GM21360 (cell line): ENCODE results near the gene ABT1.

Source experiments
- ATAC-seq: cut with Tn5 transposase; IDR thresholded peaks from one replicate; pipeline ENCODE4 v1.9.1; 2021; ENCODE audit warnings: mild to moderate bottlenecking, moderate library complexity; ENCODE audit not compliant: unreplicated experiment

The ABT1 gene

DNA sequence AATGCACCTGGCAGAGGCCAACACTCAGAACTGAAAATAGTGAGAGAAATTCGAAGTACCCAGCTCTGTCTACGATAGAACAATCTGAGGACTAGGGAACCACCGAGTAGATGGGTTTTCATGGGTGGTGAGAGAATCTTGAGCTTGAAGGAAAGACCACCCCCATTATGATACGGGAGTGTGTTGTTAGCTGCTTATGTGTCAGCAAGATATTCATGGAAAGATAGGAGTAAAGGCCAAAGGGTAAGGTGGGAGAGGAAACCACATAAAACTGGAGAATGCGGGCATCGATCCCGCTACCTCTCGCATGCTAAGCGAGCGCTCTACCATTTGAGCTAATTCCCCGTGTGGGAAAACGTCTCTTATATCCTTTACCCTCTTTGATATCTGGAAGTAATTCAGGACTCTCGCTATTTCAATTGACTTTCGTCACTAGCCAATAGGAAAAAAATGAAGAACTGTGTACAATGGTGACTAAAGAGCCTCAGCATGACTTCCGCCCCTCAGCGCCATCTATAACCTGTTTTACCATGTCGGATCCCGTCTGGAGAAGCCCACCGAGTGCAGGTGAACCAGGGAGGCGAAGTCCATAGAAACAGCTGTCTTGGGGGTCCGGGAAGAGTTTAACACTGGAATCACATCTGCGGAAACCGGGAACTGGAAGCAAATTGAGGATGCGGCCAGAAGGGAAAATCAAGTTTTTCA lies 25.0 kb upstream of the ABT1 start:
- no peak for ATAC-seq

DNA sequence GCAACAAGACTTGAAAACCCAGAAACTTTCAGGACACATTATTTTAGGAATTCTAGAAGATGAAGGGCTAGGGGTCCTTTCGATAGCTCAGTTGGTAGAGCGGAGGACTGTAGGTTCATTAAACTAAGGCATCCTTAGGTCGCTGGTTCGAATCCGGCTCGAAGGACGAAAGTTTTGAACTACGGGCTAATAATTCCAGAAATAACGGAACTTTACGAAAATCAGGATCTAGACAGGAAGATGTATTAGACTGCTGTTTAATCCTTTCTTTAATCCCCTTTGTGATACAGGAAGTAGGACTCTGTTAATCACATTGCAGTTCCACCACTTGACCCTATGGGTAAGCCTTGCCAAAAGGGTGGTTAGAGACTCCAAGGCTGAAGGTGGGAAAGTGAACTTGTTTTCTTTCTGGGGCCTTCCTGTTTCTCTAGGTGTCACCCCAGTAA lies 21.2 kb upstream of the ABT1 start:
- no peak for ATAC-seq

GRCh38 chr6:26576407-26576843 lies 20.3 kb upstream of the ABT1 start:
- ATAC-seq, result no peak

DNA sequence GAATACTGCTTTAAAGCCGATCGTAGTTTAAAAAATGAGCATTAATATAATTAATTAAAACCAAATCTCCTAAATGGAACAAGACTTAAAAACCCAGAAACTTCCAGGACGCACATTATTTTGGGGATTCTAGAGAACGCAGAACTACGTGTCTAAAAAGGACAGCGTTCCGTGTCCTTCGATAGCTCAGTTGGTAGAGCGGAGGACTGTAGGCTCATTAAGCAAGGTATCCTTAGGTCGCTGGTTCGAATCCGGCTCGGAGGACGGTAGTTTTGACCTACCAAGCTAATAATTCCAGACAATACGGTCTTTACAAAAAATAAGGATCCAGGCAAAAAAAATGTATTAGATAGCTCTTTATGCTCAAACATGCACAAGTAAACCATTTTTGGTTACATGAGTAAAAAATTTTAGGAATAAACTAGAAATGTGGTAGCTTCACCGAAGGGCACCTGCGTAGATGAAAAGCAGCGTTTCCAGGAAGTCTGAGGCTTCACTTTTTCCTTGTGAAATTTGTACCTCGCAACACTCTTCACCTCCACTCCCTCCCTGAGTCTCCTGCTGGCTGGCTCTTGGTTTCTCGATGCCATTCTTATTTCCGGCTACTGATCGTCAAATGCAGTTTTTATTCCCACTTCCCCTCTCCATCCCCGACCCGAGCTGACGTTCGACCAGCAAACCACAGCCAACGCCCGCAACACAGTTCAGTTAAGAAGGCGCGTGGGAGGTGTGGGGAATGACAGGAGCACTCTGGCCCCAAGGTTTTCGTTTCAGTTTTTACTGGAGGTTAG lies 19.6 kb upstream of the ABT1 start:
- ATAC-seq, result no peak

DNA sequence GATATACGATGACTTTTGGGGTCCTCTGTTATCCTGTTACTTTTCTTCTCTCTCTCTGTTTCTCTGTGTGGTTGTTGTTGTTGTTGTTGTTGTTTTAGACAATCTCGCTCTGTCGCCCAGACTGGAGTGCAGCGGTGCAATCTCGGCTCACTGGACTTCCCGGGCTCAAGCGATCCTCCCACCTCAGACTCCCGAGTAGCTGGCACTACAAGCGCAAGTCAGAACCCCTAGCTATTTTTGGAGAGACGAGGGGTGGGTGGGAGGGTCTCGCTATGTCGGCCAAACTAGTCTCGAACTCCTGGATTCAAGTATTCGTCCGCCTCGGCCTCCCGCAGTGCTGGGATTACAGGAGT lies 19.1 kb upstream of the ABT1 start:
- ATAC-seq, result no peak

GRCh38 chr6:26578279-26578678 lies 18.5 kb upstream of the ABT1 start:
- no peak for ATAC-seq

DNA sequence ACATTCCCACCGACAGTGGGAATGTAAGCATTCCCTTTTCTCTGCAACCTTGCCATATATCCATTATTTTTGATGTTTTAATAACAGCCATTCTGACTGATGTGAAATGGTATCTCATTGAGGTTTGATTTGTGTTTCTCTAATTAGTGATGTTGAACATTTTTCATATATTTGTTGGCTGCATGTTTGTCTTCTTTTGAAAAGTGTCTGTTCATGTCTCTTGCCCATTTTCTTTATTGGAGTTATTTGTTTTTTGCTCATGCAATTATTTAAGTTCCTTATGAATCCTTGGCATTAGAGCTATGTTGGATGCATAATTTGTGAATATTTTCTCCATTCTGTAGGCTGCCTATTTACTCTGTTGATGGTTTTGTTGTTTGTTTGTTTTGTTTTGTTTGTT lies 18.0 kb upstream of the ABT1 start:
- no peak for ATAC-seq

- no peak for ATAC-seq
Measured at GRCh38 chr6:26581164-26581915, 15.4 kb upstream of the ABT1 start.

GRCh38 chr6:26588965-26589364 lies 7.8 kb upstream of the ABT1 start:
- ATAC-seq, result no peak

DNA sequence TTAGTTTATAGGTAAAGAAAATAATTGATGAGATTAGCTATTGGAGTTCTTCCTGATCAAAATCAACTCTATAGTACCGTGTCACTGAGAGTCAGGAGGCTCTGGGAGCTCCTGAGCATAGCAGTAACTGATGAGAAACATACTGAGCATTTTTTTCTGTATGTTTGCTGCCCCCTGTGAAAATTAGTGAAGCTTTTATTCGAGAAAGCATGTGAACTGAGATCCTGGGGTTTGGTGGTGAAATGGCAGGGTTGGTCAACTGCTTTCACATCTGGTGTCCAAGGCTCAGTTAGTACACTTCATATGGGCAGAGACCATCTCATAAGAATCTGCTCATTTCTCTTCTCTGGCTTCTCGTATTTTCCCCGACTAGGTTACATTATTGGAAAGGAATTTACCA lies 4.1 kb upstream of the ABT1 start:
- no peak for ATAC-seq

DNA sequence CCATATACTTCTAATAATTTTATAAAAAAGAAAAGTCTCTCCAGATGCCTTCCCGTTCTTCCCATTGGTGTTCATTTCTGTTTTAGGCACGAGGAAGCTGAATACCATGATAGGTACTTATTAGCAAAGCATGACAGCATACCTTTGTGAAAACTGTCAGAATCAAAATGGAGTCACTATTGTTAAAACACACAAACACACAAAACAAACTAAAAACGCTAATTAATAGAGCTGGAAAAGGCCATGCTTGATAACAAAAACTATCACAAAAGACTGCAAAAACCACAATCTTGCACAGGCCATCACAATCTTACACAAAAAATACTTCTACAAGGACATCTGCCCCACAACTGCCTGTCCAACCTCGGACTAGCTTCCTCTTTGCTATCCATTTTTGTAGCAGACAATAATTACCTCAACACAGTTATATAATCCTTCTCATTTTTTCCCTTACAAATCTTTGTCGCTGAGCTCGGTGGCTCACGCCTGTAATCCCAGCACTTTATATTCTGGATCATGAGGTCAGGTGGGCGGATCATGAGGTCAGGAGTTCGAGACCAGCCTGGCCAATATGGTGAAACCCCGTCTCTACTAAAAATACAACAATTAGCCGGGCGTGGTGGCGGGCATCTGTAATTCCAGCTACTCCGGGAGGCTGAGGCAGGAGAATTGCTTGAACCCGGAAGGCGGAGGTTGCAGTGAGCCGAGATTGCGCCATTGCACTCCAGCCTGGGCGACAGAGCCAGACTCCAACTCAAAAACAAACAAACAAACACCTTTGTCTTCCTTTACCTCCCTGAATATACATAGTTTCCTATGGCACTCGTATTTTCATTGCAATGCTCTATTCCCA lies 3.2 kb upstream of the ABT1 start:
- no peak for ATAC-seq

DNA sequence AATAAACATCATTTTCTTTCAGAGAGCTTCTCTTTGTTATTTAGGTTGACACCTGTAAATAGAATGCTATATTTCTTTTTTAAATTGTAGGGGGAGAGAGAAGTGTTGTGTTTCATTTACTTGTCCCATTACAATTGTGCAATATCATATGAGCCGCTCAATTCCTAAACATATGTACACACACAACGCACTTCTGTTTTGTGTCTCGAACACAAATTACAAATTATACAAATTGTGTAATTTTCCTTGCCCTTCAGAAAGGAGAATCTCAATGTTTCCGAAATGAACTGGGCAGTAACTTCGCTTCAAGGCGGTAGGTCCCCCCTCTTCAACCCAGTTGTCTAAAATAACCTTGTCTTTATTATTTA lies 2.6 kb upstream of the ABT1 start:
- no peak for ATAC-seq

DNA sequence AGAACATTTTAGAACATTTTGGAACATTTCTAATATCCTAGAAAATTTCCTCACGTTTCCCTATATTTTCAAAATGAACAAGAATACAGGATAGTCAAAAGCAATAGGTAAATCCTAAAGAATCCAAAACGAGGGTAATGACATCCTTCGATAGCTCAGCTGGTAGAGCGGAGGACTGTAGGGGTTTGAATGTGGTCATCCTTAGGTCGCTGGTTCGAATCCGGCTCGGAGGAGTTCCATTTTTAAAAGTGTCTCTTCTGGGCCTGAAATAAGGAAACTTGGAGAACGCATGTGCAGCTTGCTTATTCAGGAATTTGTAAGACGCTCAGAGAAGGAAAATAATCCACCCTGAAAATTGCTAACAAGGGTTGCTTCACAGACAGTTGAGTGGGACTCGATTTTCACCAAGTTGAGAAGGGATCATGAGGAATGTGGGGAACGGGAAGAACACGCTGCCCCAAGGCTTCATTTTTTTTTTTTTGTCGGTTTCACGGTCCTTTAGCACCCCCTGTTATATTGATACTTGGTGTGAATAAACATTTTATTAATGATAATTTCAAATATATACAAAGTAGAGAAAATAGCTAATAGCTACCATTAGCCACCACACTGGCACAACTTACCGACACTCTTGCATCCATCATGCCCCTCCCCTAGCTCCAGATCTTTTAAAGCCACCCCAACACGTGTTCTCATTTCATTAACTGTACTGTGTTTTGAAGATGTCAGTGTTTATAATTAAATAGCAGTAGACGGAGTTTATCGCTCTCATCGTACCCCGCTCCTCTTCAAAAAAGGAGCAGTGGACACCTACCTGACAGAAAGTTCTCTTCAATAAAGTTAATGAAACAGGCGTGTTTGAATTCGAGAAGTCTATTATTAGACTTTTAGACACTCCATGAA lies 1.8 kb upstream of the ABT1 start:
- ATAC-seq, result no peak

DNA sequence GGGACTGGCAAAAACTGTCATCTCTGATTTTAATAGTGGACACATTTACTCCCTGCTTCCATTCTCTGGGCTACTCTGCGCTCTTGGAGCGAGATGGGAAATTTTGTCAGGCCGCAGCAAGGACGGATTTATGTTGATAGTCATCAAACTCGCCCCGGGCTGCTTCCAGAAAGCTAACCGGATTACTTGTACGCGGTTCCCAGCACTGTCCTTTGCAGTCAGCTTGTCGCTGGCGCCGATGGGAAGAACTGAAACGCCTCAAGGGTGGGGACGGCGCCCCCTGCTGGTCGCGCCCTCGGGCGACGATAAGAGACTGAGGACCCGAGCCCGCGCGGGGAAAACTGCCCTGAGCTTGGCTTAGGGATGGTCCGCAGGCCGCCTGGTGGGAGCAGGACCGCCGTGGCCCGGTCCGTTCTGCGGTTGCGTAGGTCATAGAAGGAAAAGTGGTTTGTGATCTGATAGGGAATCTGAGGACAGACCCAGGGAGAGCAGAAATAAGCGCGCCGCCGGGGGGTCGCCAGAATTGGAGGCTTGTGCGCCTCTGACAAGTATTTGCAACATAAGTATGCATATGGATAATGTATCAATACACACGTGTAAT lies 984 bp upstream of the ABT1 start:
- peak; percentile 55 for ATAC-seq

DNA sequence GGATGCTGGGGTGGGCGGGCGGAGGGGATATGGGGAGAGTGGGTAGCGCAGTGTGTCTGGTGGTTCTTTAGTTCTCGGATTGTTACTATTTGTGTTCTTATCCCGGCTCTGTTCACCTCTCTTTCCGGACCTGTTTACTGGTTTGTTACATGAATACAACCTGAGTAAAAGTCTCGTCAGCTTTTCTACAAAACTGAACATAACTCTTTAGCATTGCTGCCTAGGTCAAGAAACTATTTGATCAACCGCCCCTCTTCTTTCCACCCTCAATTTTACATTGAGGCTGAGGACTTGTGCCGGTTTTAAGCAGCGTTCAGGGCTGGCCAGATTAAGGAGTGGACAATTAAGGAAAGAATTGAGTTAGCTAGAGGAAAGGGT lies 625 bp downstream of the ABT1 start:
- no peak for ATAC-seq

DNA sequence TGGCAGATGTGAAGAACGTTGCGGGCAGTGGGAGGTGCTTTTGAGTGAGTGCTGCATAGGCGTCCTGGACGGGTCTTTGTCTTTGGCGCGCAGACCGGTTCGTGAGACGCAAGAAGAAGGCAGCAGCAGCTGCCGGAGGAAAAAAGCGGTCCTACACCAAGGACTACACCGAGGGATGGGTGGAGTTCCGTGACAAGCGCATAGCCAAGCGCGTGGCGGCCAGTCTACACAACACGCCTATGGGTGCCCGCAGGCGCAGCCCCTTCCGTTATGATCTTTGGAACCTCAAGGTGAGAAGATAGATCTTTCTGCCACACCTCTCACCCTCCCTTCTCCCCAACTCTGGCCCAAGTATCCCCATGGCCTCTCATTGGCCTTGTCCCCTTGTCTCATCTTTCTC lies 1.1 kb downstream of the ABT1 start:
- no peak for ATAC-seq

- no peak for ATAC-seq
Measured at GRCh38 chr6:26598267-26598666, 1.5 kb downstream of the ABT1 start.

GRCh38 chr6:26599134-26599533 lies 2.4 kb downstream of the ABT1 start:
- no peak for ATAC-seq

- no peak for ATAC-seq
Measured at GRCh38 chr6:26599591-26599990, 2.8 kb downstream of the ABT1 start.

DNA sequence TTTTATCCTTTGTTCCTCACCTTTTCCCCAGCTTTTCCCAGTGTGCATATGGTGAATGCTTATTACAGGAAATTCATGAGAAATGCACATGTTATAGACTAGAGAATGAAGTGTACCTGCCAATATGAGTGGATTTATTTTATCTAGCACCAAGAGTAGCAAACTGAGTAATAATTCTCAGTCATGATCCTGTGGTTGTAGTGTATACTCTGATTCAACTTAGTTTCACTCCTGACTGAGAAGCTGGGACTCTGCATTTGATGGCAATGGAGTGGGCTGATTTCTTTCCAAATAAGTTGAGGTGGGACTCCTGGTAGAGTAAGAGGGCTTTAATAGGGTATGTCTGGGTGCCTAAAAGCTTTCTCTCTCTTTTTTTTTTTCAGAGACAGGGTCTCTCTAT lies 4.0 kb downstream of the ABT1 start:
- ATAC-seq, result no peak
